B cell (primary cell): ENCODE results near the gene FRAT2. TPM values are rescaled to one million over a fixed set of nuclear protein-coding genes. Genes with fewer than 3 reads are reported as not detected.

ENCODE experiments used
- ATAC-seq: fragments of 200-7000 bp; cut with Tn5 transposase; one replicate; pipeline ENCODE4 v1.10.0; 2021; ENCODE audit warnings: low read depth, mild to moderate bottlenecking, moderate number of reproducible peaks, moderate library complexity
- CTCF ChIA-PET: fragments of 350-600 bp; sonication (Branson Sonifier 250); formaldehyde crosslinking; loops from one replicate; lab custom pipeline; 2021; ENCODE audit warnings: antibody characterized with exemption, inconsistent platforms; lab: Charles Lee
- POLR2A ChIA-PET: fragments of 350-600 bp; sonication (Branson Sonifier 250); formaldehyde crosslinking; loops from one replicate; lab custom pipeline; 2021; ENCODE audit warnings: antibody characterized with exemption; lab: Charles Lee
- DNase-seq: peaks from one replicate; pipeline ENCODE4 v3.0.0; 2013
- H2AFZ ChIP-seq: 2 replicates; pipeline ENCODE4 v1.6.1; 2012; ENCODE audit warnings: mild to moderate bottlenecking, low read depth, low read length; ENCODE audit not compliant: insufficient read depth, poor library complexity, severe bottlenecking
- H3K27ac ChIP-seq, 2 donors: 1 replicate in 1 of 2; 2 replicates in 1 of 2; pipeline ENCODE4 v1.5.1; 2012 to 2013; ENCODE audit warnings: low read length in 2 of 2, mild to moderate bottlenecking in 2 of 2, moderate library complexity in 1 of 2
- H3K27me3 ChIP-seq, 4 experiments: fragments of 200-600 bp in 1 of 4; sonication (generic) in 1 of 4; replicated peaks in 1 of 4; 1 replicate in 2 of 4; 2 replicates in 2 of 4; pipeline versions ENCODE4 v1.6.1 to v1.7.0; 2013 to 2016; ENCODE audit warnings: low read length in 3 of 4, mild to moderate bottlenecking in 2 of 4, mixed read lengths in 1 of 4, moderate library complexity in 1 of 4; ENCODE audit not compliant: insufficient read depth in 4 of 4, control insufficient read depth in 3 of 4; ENCODE audit errors: control extremely low read depth in 1 of 4
- H3K36me3 ChIP-seq, 2 experiments: replicated peaks in 1 of 2; 1 replicate in 1 of 2; 2 replicates in 1 of 2; pipeline versions ENCODE4 v1.6.1 to v1.7.1; 2013; ENCODE audit warnings: low read length in 1 of 2; ENCODE audit not compliant: insufficient read depth in 2 of 2, control insufficient read depth in 1 of 2; ENCODE audit errors: control extremely low read depth in 1 of 2, extremely low read depth in 1 of 2
- H3K4me1 ChIP-seq, 2 donors: fragments of 200-600 bp in 1 of 2; sonication (generic) in 1 of 2; 1 replicate in 1 of 2; 2 replicates in 1 of 2; pipeline versions ENCODE4 v1.5.1 to v1.6.1; 2013 to 2017; ENCODE audit warnings: low read length in 2 of 2; ENCODE audit not compliant: control insufficient read depth in 2 of 2, insufficient read depth in 2 of 2
- H3K4me2 ChIP-seq: replicated peaks from 2 replicates; pipeline ENCODE3; 2012; ENCODE audit warnings: mild to moderate bottlenecking, low read depth, low read length; ENCODE audit not compliant: poor library complexity, severe bottlenecking
- H3K4me3 ChIP-seq, 5 experiments: fragments of 200-600 bp in 1 of 5; sonication (generic) in 1 of 5; 1 replicate in 3 of 5; 2 replicates in 2 of 5; pipeline versions ENCODE4 v1.5.1 to v1.7.0; 2011 to 2016; ENCODE audit warnings: low read length in 4 of 5, mild to moderate bottlenecking in 4 of 5, low read depth in 2 of 5, control low read depth in 1 of 5, moderate library complexity in 1 of 5; ENCODE audit not compliant: insufficient read depth in 1 of 5; ENCODE audit errors: control extremely low read depth in 1 of 5, extremely low read depth in 1 of 5
- H3K79me2 ChIP-seq: fragments of 200-600 bp; sonication (generic); one replicate; pipeline ENCODE4 v1.6.0; 2016; ENCODE audit warnings: low read length; ENCODE audit not compliant: control insufficient read depth, insufficient read depth
- H3K9ac ChIP-seq: fragments of 200-600 bp; sonication (generic); 2 replicates; pipeline ENCODE4 v1.6.1; 2017; ENCODE audit warnings: mild to moderate bottlenecking, low read length, moderate library complexity
- H3K9me3 ChIP-seq, 3 donors: one replicate each; pipeline versions ENCODE4 v1.6.1 to v1.7.1; 2013; ENCODE audit warnings: low read length in 2 of 3; ENCODE audit not compliant: control insufficient read depth in 2 of 3, insufficient read depth in 1 of 3; ENCODE audit errors: control extremely low read depth in 1 of 3
- H4K20me1 ChIP-seq: 2 replicates; pipeline ENCODE4 v1.6.0; 2012; ENCODE audit warnings: mild to moderate bottlenecking, low read length; ENCODE audit not compliant: insufficient read depth, control insufficient read depth, poor library complexity, severe bottlenecking
- H3K27ac Mint-ChIP-seq: one replicate; pipeline ENCODE4 v1.8.0; 2021; ENCODE audit warnings: mixed read lengths
- H3K27me3 Mint-ChIP-seq: one replicate; pipeline ENCODE4 v1.8.0; 2021; ENCODE audit warnings: mixed read lengths
- H3K4me1 Mint-ChIP-seq: one replicate; pipeline ENCODE4 v1.8.0; 2021; ENCODE audit warnings: mixed read lengths
- H3K4me3 Mint-ChIP-seq: one replicate; pipeline ENCODE4 v1.8.0; 2021; ENCODE audit warnings: mixed read lengths
- H3K9me3 Mint-ChIP-seq: one replicate; pipeline ENCODE4 v1.8.0; 2022; ENCODE audit warnings: mixed read lengths; ENCODE audit not compliant: insufficient read depth
- EZH2 ChIP-seq: IDR thresholded peaks from 2 replicates; pipeline ENCODE4 v1.6.1; 2012; ENCODE audit warnings: borderline replicate concordance, low read depth, mild to moderate bottlenecking, moderate library complexity, low read length; ENCODE audit not compliant: insufficient read depth, poor library complexity, severe bottlenecking
- WGBS: methylation state at CpG from one replicate; pipeline ENCODE4 v1.1.5; 2013; ENCODE audit warnings: missing lambda C conversion rate; ENCODE audit not compliant: insufficient coverage; 5-methylcytosine and 5-hydroxymethylcytosine counted together
- intact Hi-C: fragments of 100-400 bp; cut with micrococcal nuclease; formaldehyde crosslinking; loops from one replicate; pipeline ENCODE4 v1.10.0; 2022
- polyA minus RNA-seq: library from RNA; depleted of rRNA, polyadenylated mRNA; stranded (reverse); fragments of >200 nt; gene quantifications from 2 replicates; pipeline ENCODE4 v1.2.3, GENCODE V29; 2012
- polyA plus RNA-seq: library from polyadenylated mRNA; depleted of rRNA; stranded (reverse); fragments of >200 nt; gene quantifications from 2 replicates; pipeline ENCODE4 v1.2.3, GENCODE V29; 2012
- total RNA-seq, 2 donors: library from RNA; stranded (reverse); fragments of 120-200 nt in 1 of 2; gene quantifications; 1 replicate in 1 of 2; 2 replicates in 1 of 2; pipeline versions ENCODE4 v1.2.3 to v1.2.4, GENCODE V29; 2013 to 2022
- TF ChIP-seq, protein P1 (sequence below): fragments of 200-600 bp; IDR thresholded peaks from one replicate; pipeline ENCODE4 v1.8.0; 2022; ENCODE audit warnings: antibody characterized with exemption, mild to moderate bottlenecking

The FRAT2 gene, protein sequence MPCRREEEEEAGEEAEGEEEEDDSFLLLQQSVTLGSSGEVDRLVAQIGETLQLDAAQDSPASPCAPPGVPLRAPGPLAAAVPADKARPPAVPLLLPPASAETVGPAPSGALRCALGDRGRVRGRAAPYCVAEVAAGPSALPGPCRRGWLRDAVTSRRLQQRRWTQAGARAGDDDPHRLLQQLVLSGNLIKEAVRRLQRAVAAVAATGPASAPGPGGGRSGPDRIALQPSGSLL
- total RNA-seq: 30.2 and 31.5 TPM in 2 replicates
- 25.1 TPM for total RNA-seq (2013)
- polyA plus RNA-seq: 4.1 and 4.9 TPM in 2 replicates
- 16.5 and 30.4 TPM in 2 replicates for polyA minus RNA-seq

DNA sequence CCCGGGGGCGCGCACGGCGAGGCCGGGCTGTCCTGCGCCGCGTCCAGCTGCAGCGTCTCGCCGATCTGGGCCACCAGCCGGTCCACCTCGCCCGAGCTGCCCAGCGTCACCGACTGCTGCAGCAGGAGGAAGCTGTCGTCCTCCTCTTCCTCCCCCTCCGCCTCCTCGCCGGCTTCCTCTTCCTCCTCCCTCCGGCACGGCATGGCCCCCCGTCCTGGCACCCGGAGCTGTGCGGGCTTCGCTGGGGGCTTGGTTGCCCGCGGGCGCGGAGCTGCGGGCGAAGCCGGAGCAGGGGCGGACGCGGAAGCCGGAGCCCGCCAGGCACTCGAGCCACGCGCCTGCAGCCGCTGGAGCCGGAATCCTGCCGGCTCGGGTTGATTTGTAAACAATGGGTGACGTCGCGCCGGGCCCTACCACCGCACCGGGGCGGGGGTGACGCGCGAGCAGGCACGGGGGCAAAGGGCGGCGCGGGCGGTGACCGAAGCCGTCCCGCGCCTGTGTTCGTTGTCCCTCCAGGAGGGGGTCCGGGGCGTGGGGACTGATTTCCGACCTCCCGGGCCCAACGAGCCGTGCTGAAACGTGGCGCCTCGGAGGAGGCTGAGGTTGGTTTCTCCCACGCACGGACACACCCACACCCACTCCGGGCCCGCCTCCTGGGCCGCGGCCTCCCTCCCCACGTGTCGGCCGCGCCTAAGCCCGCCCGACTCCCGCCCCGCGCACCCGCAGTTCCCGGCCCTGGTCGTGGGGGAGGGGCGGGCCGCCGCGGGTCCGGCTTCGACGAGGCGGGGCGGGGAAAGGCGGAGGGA lies at the start of gene FRAT2:
Gene FRAT2 (minus strand): TSS at position 360 of the 806 bp plus-strand sequence. CDS start 157 bp downstream, at position 203.
- Mint-ChIP-seq H3K4me3 (peak within 1 kb of the TSS; percentile 88), H3K4me1 (peaks cover 33% of the 10 kb centered on the region), H3K9me3 (no peaks in the 10 kb centered on the region), H3K27me3 (no peaks in the 10 kb centered on the region), H3K27ac (peak within 1 kb of the TSS; percentile 98)
- peak within 1 kb of the TSS; percentile 87 for H2AFZ ChIP-seq
- TF ChIP-seq, protein P1, sequence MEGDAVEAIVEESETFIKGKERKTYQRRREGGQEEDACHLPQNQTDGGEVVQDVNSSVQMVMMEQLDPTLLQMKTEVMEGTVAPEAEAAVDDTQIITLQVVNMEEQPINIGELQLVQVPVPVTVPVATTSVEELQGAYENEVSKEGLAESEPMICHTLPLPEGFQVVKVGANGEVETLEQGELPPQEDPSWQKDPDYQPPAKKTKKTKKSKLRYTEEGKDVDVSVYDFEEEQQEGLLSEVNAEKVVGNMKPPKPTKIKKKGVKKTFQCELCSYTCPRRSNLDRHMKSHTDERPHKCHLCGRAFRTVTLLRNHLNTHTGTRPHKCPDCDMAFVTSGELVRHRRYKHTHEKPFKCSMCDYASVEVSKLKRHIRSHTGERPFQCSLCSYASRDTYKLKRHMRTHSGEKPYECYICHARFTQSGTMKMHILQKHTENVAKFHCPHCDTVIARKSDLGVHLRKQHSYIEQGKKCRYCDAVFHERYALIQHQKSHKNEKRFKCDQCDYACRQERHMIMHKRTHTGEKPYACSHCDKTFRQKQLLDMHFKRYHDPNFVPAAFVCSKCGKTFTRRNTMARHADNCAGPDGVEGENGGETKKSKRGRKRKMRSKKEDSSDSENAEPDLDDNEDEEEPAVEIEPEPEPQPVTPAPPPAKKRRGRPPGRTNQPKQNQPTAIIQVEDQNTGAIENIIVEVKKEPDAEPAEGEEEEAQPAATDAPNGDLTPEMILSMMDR: no peak
- TF ChIP-seq EZH2: no peak
- H3K27me3 ChIP-seq: no peaks in the 10 kb centered on the region
- intact Hi-C loops: loop anchor here (1.0 to 5.0 kb wide), 3 partner anchors 42 to 113 kb away; partner anchors contain the start of genes ARHGAP19, EXOSC1, RRP12 and ZDHHC16
- peaks cover 3 to 12% of the 10 kb centered on the region in 2 experiments for H3K36me3 ChIP-seq
- ChIA-PET CTCF (interaction anchor here (0.7 to 3.8 kb wide), 2 partner anchors 13 to 15 kb away, joined by 3 to 31 read pairs; partner anchors contain the start of gene FRAT1), POLR2A (interaction anchor here (0.6 to 4.2 kb wide), 4 partner anchors 14 to 96 kb away, joined by 3 to 32 read pairs (median 6); partner anchors contain the start of gene FRAT1)
- peak within 1 kb of the TSS; percentile 83 for H3K4me2 ChIP-seq
- DNase-seq: peak; percentile 98
- H3K4me3 ChIP-seq: peak within 1 kb of the TSS; percentile 60 to 86 (median 75)
- H3K4me1 ChIP-seq: peaks cover 29 to 30% of the 10 kb centered on the region in 2 donors
- H3K79me2 ChIP-seq: peaks cover 38% of the 10 kb centered on the region
- peak; percentile 90 for ATAC-seq
- peak within 1 kb of the TSS; percentile 93 to 100 for H3K27ac ChIP-seq
- no peaks in the 10 kb centered on the region for H3K9me3 ChIP-seq
- peak within 1 kb of the TSS; percentile 85 for H3K9ac ChIP-seq
- WGBS: under 1% methylated on average over 75 of the region's 103 CpGs
- peaks cover 38% of the 10 kb centered on the region for H4K20me1 ChIP-seq
